ENCODE data around the gene TENM4.

TENM4 gene

DNA sequence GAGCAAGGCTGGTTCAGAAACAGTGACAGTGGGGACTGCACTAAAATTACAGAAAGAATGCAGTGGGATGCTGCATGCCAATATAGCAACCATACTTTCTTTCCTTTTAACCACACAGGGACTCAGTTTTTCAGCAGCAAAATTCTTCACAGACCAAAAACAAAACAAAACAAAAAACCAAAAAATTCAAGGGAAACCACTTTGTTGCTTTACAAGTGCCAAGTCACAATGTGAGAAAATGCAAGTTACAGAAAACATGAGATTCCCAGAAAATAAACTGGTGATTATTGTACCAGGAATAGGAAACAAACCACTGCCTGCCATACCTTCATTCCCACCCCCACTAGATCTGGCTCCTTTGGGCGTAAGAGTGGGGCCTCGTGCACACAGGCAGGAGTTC is 52.6 kb downstream of the TENM4 start:
- DNase-seq (ENCODE audit: low spot score), result peak; percentile 46

- no peak for DNase-seq (ENCODE audit: low spot score)
Observed at GRCh38 chr11:79383874-79384273, 57.0 kb downstream of the TENM4 start.

DNA sequence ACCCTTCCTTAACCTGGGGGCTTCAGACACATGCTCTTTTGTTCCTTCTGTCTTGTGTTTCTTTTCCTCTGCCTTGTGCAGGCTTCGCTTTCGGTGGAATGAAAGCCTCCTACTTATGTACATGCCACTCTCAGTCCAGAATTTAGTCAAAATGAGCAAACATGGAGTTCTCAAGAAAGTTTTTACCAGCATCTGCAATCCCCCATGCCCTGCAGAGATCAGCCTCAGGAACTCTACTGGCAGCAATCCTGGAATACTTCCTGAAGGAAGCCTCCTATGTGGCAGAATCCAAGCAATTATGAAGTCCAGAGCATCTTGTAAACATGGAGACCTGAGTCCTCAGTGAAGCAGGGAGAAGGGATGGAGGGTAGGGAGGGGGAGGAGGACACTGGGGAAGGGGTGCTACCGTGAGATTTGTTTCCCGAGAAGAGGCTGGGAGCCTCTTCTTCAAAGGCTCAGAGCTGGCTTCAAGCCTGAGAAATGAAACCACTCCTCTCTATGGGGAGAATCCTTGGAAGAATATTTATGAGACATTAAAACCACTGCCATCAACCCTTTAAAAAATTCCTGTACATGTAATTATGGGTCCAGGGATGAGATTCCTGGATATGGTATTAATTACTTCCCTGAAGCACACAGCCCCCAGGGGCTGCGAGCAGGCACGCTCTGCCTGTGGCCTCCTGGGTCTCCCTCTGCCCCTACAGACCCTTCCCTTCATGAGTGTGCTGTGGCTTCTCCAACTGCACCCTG is 58.4 kb downstream of the TENM4 start:
- no peak for DNase-seq (ENCODE audit: low spot score)

GRCh38 chr11:79381036-79381435 is 59.8 kb downstream of the TENM4 start:
- no peak for DNase-seq (ENCODE audit: low spot score)

DNA sequence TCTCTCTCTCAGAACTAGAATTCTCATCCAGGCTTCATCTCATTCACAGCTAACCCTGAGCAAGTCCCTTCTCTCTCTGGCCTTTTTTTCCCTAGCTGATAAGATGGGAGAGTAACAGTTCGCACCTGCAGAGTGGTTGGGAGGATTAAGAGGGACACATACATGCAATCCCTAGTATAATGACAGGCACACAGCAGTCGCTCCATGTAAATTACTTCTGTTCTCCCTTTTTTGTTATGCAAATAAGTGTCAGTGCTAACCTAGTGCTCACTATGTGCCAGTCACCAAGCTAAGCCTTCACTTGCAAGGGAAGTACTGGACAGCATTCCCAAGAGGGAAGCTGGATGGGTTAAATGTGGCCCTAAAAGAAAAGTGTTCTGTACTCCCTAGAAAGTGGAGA is 63.4 kb downstream of the TENM4 start:
- no peak for DNase-seq (ENCODE audit: low spot score)

- DNase-seq (ENCODE audit: low spot score), result no peak
Observed at GRCh38 chr11:79375818-79376550, 64.8 kb downstream of the TENM4 start.

DNA sequence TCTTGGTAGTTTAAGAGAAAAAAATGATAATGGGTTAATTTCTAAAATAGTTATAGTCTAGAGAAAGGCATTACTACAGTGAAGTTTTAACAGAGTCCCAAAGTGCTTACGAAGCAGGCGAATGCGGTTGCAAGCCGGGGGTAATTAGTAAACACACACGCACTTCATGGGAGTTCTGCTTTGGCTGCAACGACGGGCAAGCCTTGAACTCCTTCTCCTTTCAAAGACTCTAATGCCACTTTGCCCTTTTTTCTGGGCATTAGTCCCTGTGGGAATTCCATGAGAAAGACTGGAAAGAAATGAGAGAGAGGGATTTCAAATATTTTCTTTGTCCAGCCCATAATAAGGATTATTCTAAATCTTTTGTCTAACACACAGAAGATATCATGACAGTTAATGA is 66.1 kb downstream of the TENM4 start:
- DNase-seq (ENCODE audit: low spot score), result no peak

DNA sequence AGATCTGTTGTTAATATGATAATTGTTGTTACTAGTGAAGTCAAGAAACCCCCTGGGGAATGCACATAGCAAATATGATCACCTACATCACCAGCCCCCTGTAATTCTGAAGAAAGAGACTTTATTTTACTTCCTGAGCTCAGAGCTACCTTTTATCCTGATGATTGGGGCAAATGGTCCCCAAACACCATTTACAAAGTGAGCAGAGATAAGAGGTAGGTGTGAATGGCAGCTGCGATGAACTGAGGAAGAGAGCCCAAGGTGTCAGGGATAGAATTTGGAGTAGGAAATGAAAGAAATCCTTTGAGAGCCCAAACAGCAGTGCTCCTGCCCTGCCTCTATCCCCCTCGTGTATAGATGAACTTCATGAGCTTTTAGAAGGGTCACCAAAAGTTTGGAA is 69.1 kb downstream of the TENM4 start:
- no peak for DNase-seq (ENCODE audit: low spot score)

DNA sequence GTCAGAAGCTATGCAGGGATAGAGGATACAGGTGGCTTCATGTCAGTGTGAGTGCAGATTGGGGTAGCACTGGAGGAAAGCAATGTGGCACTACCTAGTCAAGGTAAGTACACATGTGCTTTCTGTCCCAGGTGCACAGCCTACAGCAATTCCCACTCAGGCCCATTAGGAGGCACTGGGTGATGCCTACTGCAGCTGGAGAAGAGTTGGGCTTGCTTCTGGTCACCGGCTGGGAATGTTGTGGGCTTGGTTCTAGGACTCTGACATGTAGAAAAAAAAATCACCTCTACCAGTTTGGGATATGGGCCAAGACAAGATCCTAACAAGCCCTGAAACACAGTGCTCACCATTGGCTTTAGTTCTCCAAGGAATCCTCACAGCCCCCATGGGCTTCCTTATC is 69.7 kb downstream of the TENM4 start:
- DNase-seq (ENCODE audit: low spot score), result no peak

GRCh38 chr11:79369055-79369454 is 71.8 kb downstream of the TENM4 start:
- DNase-seq (ENCODE audit: low spot score), result no peak

GRCh38 chr11:79367844-79368243 is 73.0 kb downstream of the TENM4 start:
- DNase-seq (ENCODE audit: low spot score), result no peak

DNA sequence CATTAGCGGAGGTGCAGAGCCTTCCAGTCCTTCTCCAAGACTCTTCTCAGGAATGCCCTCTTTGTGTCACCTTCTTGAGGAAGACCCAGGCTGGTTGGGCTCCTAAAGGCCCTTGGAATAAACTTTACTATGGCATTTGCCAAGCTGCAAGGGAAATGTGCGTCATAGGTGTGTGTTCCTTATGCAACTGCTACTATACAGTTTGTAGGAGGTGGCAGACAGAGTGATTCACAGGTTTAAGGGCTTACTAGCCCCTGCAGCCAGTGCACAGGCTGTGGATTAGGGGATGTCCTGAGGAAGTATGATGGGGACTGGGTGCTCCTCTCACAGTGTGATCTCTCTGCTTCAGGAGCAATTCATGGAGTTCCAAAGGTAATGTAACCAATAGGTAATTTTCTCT is 74.6 kb downstream of the TENM4 start:
- no peak for DNase-seq (ENCODE audit: low spot score)

DNA sequence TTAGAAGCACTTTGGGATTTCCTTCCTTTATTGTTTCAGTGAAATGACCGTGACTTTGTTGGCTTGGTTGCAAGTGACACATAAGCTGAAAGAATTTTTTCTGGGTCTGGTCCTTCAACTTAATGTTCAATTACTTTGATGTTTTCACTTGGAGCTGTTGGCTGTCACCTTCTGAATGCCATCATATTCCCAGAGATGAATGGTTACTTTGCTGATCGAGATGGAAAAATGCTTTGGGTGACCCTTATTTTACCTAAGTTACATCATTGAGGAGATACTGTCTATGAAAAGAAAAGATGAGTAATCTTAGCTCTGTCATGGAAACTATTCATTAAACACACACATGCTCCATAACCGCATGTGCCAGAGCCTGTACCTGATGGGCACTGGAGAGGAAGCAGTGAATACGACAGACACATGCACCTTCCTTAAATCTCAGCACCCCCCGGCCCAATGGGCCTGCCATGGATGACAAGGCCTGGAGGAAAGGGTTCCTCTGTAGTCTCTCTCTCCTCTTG is 76.9 kb downstream of the TENM4 start:
- no peak for DNase-seq (ENCODE audit: low spot score)

DNA sequence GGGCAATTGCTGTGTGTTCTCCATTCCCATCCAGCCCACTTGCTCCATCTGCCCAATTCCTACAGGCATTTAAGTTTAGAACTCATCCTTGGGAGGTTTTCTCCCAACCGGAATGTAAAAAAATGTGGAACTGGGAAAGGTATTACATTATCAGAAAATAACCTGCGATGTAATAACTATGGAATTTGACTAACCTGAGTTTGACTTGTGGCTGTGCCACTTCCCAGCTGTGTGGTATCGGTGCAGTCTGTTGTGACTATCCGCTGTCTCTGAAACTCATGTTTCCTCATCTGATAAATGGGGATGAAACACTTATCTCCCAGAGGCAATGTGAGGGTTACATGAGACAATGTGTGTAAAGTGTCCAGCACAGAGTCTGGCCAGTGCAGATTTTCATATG is 77.6 kb downstream of the TENM4 start:
- no peak for DNase-seq (ENCODE audit: low spot score)

DNA sequence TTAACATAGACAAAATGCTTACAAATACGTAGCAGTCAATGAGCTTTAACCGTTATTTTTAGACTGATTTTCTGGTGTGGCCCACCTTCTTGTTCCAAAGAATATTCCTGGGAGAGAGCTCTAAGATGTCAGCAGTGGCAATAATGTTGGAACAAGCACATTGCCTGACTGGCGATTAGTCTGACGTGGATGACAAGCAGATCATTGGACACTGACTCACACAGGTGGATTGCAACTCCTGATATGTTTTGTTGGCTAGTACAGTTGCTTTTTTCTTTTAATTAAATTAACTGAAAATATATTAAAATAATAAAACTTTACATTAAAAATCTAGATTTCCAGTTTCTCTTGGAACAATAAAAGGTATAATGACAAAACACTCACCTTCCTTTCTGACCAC is 78.0 kb downstream of the TENM4 start:
- no peak for DNase-seq (ENCODE audit: low spot score)

DNA sequence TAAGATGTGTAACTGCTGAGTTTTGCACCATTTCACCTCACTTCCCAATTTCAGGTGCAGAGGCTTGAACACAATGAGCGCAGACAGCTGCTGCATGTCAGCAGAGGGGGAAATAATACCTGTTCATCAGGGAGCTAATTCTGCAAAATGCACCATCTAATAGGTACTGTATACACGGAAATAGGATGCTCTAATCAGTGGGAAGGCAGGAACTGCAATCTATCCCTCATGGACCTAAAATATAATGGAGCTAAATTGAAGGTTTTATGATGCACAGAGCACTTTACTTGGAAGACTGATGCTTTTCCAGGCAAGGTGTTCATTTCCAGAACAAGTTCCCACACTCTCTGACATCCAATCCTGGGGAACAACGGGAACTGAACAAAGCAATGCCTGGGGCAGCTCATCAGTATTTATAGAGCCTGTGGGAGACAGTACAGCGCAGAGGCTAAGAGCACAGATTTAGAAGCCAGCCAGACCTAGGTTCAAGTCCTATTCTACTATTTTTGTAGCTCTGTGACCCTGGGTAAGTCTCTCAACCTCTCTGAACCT is 78.5 kb downstream of the TENM4 start:
- no peak for DNase-seq (ENCODE audit: low spot score)

GRCh38 chr11:79358258-79358657 is 82.6 kb downstream of the TENM4 start:
- DNase-seq (ENCODE audit: low spot score), result no peak

GRCh38 chr11:79353706-79354105 is 87.1 kb downstream of the TENM4 start:
- no peak for DNase-seq (ENCODE audit: low spot score)

DNA sequence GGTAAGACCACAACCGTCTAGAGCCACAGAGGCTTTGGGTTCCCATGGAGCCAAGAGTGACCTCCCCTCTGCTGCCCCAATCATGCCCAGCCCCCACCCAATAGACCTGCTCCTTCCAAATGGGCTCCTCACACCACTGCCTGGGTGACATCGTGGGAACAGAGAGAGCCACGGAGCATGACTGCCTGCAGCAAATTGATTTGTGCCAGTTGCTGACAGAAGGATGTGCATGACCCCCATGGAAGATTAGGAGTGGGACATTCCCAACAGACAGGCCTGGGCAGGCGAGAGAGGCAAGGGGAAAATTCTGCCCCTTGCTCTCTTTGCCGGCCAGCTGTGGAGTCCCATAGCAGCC is 88.5 kb downstream of the TENM4 start:
- no peak for DNase-seq (ENCODE audit: low spot score)

DNA sequence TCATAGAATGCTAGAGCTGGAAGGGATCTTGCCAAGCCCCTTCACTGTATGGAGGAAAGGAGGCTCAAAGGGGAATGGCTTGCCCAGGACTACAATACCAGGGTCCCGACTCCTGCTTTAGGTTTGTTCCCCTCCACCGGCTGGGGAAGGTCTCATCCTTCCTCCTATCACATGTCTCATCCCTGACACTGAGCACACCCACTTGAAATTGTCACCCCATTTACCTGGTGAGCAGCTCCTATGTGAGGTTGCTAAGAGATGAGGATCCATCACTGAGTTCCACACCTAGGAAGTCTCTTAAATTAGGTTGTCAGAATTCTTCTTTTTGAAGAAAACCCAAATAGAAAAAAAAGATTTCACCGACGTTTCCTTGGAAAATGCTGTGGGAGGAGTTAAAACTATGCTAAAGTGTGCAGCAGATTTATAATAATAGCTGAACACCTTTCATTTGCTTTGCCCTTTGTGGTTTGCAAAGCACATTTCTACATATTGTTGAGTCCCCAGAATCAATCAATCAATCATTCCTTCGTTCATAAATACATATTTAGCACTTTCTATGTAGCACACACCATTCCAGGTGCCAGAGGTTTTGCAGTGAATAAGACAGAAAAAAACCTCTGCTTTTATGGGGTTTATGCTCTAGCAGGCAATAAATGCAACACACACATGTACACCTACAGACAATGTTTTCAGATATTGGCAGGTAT is 91.7 kb downstream of the TENM4 start:
- no peak for DNase-seq (ENCODE audit: low spot score)

DNA sequence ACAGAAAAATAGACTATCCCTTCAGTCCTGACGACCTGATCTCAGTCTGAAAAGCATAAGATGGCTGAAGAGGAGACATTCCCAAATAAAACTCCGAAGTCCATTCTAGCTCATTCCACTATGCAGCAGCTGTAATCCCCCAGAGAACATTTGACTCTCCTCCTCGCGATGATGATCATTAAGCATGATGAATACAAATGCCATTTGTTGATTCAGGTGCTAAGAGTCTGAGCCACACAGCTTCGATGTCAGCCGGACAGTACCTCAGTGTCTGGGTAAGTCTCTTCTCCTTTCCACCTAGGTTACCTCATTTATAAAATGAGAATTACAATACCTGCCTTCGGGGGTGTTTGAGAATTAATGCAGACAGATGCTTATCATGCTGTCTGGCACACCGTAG is 94.8 kb downstream of the TENM4 start:
- DNase-seq (ENCODE audit: low spot score), result no peak

DNA sequence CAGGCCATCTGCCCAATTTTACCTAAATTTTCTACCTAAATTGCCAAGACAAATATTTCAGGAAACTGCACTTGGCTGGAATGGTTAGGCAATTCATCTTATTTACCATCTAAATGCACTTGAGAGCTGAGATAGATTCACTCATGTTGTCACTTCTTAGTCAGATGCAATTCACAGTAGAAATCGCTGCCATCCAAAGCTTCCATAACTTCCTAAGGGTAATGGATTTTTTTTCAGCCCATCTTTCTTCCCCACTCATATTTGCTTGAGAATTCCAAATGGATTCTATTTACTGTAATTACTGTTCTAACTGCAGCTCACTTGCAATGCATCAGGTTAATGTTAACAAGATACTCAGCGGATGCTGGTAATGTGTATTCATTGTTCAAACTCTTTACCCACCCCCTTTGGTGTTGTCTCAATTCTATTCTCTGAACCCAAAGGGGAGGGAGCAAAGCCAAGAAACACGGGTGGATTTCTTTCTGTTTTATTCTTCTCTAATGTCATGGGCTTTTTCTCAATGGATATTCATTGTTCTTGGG is 96.0 kb downstream of the TENM4 start:
- no peak for DNase-seq (ENCODE audit: low spot score)
